Measurements from ENCODE around the gene PPCS.

Gene PPCS

DNA sequence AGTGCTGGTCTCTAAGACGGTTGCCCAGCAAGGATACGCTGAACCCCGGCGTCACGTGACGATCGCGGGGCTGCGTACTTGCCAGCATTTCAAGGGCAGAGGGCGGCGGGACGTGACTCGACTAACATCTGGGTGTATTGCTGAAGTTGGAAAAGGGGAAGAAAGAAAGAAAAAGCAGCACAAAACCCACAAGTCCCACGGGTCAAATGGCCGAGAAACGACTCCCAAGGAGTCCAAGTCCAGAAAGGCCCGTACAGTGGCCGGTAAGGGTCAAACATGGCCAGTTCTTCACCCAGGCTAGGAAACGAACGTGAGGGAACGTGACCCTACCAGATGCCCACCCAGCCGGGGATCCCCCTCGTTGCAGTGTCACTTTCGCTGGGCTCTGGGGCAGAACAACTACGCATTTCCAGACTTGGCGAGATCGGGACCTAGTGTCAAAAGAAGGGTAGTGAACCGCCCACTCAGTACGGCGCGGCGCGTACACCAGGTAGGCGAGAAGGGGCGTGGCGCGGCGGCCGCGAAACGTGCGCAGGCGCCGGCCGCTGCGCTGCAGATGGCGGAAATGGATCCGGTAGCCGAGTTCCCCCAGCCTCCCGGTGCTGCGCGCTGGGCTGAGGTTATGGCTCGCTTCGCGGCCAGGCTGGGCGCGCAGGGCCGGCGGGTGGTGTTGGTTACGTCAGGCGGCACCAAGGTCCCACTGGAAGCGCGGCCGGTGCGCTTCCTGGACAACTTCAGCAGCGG is at the start of gene PPCS, which contains the start of gene ZMYND12:
PPCS (plus strand) TSS at position 534 of the 744 bp plus-strand sequence; CDS start at position 557, 23 bp downstream.
ZMYND12 (minus strand) TSS at position 13 of the 744 bp plus-strand sequence. CDS start 25 bp downstream, outside the sequence.
- DNase-seq (ENCODE audit: low spot score) = peak; percentile 64

DNA sequence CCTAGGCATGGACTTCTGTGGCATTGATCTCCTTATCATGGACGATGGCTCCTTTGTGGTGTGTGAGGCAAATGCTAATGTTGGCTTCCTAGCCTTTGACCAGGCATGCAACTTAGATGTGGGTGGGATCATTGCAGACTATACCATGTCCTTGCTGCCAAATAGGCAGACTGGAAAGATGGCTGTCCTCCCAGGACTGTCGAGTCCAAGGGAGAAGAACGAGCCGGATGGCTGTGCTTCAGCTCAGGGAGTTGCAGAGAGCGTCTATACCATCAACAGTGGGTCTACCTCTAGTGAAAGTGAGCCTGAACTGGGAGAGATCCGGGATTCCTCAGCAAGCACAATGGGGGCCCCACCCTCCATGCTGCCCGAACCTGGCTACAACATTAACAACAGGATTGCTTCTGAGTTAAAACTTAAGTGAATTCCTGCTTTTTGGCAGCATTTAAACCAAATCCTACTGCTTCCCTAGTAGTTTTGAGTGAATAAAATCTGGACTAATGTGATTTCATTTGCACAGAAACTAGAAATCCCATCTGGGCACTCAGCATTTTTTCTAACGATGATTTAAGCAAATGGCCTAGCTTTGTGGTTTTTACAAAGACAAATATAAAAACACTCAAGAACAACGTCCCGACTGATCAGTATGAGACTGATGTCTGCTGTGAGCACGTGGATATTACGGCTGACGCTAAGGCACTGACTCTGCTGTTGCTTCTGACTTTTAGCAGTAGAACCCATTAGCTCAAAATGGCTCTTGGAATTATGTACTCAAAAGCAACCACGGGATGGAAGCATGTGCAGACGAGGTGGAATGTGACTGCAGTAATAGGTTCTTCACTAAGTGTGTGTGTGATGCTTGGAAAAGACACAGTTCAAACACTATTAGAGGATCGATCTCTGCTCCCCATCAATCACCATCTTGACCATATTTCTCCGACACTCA is 41.5 kb upstream of the PPCS start:
- DNase-seq (ENCODE audit: low spot score) = no peak

DNA sequence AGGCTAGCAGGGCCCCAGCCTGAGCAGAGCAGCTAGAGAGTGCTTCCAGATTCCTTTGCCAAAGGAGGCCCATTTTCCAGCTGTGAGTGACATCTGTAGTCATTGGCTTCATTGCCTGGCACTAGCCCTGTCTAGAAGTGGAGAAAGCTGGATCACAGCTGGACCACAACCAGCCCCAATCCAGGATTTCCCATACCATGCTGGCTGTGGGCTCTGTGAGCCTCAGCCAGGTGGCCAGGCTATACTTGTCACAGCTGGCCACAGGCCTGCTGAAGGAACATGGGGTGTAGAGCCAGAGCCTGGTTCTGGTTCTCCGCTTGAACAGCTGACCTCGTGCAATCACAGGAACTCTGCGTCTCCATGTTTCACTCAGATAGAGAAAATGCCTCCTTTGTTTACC is 39.2 kb upstream of the PPCS start:
- no peak for DNase-seq (ENCODE audit: low spot score)

DNA sequence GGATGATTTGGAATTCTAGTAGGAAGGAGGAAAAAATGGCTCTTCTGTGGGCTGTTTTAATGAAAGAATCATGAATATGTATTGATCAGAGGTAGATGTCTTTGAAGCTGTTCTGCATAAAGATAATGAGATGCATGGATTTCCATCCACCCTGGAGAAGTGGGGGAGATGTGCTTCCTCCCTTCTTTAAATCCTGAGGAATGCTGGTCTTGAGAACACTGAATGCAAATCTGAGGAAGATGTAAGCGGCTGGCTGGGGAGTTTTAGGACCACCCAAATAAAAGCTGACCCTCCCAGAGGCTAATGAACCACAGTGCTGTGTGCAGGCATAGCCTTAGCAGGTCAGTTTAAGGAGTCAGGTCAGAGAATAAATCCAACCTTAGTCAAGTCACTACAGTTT is 37.8 kb upstream of the PPCS start:
- DNase-seq (ENCODE audit: low spot score) = no peak

DNA sequence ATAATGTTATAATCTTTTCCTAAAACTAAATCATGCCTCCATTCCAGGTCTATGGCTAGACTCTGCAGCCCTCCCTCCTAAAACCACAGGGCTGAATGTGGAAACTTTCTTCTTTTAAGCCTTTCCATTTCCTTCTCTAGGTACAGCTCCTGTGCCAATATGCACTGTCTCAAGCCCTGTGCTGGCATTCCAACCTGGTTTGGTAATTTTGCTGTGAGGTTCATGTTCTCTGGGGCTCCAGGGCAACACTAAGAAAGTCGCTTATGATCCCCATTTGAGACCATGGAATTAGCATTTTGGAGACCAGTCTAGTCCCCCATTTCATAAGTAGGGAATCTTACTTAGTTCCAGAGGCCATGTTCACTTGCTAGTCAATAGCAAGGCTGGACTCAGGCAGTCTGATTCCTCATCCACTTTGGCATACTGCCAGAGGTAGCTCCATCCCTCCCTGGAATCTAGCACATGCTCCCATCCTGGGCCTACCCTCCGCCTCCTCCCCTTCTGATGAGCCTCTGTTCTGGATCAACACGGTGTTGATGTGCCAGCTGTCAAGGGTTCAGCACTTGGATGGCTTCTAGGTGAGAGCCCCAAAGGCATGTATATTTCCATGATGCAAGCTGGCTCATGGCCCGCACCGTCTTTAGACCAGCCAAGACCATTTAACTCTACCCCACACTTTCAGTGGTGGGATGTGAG is 37.1 kb upstream of the PPCS start:
- no peak for DNase-seq (ENCODE audit: low spot score)

DNA sequence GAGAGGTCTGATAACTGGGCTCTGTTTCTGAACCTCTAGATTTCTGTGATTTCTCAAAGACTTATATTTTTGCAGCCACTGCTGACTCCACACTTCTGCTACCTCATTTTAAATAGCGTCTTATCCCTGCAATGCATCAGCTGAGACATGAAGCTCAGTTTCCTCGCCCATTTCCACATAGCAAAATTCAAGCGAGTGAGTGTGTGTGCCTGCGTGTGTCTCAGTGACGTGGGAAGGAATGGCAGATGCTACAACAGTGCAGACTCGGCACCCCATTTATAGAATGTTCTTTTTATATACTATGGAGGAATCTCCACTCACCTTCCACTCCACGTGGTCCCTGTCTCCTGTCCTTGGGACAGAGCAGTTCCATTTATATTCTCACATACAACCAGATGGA is 36.2 kb upstream of the PPCS start:
- DNase-seq (ENCODE audit: low spot score) = no peak

DNA sequence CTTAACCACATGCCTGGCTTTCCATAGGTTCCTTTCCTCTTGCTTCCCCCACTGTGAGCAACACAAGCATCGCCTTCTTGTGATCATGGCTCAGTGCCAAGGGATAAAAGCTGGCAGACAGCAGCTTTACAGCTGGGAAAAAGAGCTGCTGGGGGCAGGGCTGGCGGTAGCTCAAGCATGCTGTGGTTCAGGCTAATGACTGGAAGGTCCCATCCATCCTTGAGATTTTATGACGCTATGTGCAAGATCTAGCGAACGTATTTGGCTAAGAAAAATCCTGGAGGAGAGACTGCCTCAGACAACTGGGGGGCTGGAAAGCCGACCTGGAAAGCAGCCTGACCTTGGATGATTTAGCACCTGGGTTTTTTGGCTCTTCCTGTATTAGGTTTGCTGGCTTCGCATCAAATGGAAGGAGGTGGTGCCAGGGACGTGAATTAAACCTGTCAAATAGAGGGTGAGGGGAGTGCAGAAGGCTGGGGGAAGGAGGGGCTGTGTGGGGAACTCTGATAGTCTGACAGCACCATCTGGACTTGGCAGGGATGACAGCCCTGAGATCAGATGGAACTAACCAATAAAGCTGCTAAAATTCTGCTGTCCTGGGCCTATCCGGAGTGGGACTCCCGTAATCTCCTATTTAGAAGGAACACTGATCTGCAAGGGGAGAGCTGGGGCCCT is 35.3 kb upstream of the PPCS start:
- peak; percentile 30 for DNase-seq (ENCODE audit: low spot score)

DNA sequence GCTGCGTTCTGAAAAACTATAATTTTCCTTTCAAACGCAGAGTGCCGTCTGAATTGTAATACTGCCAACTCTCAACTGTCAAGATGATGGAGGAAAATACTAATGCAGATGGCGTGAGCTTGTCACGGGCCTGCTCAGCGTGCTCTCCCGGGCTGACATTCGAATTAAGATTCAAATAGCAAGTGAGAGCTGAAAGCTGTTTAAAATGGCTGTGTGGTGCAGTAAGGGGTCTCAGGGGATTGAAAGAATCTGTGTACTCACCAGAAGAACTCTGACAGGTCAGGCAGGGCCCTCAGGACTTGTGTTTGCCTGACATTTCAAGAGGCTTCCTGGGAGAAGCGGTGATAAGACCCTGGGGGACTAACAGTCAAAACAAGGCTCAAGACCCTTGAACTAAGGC is 33.6 kb upstream of the PPCS start:
- no peak for DNase-seq (ENCODE audit: low spot score)

DNA sequence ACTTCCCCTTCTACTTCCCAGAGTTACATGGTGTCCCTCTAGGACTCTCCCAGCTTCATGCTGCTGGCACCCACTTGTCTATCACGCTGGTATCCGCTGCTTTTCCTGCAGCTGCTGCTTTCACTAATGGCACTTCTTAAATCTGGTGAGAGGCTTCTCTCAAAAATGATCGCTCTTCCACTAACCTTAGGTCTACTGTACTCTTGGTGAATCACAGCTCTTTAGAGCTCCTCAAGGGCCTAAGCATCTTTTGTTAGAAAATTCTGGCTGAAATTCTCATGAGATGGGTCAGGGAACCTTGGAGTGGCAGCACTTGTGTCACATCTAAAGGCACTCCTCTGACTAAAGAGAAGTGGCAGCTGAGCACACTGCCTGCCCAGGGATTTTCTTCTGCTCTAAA is 32.7 kb upstream of the PPCS start:
- DNase-seq (ENCODE audit: low spot score) = no peak

DNA sequence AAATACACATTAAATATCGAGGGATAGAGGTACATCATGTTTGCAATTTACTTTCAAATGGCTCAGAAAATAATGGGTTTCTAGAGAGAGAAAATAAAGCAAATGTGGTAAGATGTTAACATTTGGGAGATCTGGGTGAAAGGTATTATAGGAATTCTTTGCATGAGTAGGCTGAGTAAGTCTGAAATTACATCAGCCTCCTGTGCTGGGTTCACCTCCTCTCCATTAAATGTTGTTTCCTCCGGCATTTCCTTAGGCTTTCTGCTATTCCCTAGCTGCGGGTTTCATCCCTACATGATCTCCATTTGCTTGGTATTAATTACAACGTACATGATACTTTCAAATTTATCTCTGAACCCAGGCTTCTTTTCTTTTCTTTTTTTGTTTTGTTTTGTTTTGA is 32.1 kb upstream of the PPCS start:
- DNase-seq (ENCODE audit: low spot score) = no peak

DNA sequence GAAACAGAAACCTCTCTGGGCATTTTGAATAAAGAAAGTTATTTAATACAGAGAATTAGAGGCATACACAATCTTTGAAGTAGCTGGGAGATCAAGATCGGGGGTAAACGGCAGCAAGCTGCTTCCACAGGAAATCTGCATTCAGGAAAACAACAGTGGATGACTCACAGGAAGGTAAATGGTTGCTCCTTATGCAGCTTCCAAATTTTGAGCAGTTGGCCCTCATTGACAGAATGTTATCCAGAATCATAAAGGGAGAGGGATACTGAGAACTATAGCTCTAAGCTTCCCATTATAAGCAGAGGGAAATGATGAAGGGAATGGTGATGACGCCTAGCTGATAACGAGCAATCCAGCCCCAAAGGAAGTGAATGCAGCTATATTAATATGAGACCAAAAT is 29.1 kb upstream of the PPCS start:
- peak; percentile 48 for DNase-seq (ENCODE audit: low spot score)

DNA sequence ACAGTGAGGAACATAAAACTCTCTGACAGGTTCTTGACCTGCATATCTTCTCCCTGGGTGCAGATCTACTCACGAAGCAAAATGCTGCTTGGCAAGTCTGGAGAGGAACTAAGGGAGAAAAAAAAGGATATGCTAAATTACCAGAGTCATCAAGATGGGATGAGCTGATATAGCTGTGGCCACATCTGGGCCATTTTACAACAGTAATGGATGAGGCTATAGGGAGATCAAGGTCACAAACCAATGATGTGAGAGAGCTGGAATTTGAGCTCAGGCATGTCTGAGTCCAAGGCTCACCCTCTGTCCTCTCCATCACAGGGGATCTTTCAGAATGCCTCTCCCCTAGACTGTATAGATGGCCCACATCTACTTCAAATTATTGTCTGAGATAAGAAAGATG is 26.7 kb upstream of the PPCS start:
- no peak for DNase-seq (ENCODE audit: low spot score)

DNA sequence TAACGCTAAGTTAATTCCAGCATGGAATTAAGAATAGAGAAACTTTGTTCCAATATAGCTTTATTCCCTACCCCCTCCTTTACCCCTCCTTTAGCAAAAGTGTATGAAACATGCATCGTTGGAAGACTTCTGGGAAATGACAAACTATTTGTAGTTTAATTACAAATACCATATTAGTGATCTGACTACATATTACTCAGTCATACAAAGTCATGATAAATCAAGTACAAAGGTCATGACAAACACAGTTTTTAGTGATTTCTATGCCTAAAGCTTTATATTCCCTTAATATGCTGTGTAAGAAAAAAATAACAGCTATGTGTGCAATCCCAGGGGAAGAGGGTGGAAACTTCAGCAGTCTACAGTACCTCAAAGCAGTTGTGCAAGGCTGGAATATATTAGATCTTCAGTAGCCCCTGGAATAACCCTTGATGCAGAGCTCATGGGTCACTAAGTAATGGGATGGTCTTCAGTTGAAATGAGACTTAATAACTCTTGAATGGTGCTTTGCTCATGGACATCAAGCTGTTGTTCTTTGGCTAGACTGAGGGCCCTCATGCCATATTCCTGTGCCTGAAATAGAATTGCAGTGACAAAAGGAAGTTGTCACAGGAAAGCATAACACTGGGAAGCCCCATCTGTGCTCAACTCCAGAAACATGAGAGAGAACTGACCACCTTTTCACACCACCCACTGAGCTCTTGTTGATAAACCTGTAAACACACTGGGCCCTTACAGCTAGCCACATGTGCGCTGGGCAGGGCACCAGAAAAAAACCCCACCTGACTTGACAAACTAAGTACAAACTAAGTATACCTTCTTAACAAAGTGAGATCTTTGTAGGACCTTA is 25.8 kb upstream of the PPCS start:
- peak; percentile 42 for DNase-seq (ENCODE audit: low spot score)

DNA sequence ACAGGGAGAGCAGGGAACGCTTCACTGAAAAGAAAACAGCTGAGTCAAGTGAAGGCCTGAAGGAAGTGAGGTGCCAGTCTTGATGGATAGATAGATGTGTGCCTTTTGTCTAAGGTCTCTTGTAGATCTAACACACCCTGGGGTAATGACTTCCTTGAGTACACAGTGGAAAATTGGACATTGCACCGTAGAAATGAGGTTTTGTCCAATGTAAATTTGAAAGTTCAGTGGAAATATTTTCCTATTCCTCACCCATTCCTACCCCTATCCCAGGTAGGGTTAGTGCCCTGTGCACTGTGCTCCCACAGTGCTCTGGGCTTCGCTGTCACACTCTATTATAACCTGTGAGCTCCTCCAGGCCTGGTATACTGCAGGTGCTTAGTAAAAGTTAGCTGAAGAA is 24.8 kb upstream of the PPCS start:
- no peak for DNase-seq (ENCODE audit: low spot score)

DNA sequence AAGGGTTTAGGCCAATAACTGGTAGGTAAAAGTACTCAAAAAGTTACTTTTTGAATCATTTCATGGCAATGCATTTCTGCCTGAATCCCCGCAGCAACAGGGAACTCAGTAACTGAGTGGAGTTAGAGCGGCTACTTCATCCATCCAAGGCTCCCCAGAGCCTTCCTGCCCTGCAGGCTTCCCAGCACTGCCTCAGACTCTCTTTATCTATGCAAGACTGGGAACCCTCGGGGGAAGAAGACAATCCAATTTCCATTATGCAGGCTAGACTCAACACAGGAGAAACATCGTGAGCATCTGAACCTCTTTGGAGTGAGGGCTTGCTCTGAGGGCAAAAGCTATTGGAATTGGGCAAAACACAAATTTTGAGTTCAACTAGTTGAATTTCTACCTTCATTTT is 23.6 kb upstream of the PPCS start:
- no peak for DNase-seq (ENCODE audit: low spot score)

DNA sequence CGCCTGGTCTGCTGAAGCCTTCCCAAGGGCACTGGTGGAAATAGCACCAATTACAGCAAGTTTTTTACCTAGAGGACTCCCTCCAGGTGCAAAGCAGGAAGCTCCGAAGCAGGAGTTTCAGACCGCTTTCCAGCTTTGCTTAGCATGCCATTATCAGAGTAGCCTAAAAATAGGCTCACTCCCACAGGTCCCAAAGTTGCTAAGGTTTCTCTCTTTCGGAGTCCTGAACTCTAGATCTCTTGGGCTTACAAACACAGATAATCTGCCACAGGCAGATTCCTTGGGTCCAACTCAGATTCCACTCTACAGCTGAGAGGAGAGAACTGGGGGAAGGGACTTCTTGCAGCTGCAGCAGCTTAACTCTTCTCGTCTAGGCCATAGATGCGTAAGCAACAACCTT is 23.0 kb upstream of the PPCS start:
- no peak for DNase-seq (ENCODE audit: low spot score)

DNA sequence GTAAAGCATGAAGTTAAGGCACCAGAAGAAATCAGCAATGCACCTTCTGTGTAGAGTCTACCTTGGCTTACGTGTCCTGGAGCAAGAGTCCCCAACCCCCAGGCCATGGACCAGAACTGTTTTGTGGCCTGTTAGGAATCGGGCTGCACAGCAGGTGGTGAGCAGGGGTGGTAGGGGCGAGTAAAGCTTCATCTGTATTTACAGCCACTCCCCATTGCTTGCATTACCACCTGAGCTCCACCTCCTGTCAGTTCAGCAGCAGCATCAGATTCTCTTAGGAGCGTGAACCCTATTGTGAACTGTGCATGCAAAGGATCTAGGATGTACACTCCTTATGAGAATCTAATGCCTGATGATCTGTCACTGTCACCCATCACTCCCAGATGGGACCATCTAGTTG is 22.0 kb upstream of the PPCS start:
- no peak for DNase-seq (ENCODE audit: low spot score)

DNA sequence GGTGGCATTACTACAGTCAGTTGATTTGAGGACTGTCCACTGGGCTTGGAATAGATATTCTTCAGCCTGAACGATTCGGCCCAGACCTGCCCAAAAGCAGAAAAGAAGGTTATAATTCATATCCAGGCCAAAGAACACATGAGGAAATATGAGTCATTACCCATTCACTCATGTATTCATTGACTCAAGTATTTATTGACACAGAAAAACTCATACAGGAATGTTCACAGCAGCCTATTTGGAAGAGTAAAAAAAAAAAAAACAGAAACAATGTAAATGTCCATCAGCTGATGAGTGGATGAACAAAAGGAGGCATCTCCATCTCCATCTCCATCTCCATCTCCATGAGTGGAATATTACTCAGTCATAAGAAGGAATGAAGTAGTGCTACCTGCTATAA is 16.4 kb upstream of the PPCS start:
- peak; percentile 54 for DNase-seq (ENCODE audit: low spot score)

DNA sequence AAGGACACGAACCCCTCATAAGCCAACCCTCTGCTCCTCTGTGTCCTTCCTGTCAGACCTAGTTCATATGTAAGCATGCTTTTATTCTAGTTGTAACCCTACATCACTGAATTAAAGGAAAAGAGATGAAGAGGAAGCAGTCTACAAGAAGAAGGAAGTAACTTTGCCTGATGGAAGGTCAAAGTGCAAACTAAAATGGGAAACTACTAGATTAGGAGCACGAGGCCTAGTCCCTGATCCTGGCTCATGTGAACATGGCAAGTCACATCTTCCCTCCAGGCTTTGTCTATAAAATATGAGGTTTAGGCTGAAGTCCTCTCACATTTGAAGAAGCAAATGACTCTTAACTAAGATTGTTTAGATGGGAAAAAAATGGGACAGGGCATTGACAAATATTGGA is 13.7 kb upstream of the PPCS start:
- no peak for DNase-seq (ENCODE audit: low spot score)

DNA sequence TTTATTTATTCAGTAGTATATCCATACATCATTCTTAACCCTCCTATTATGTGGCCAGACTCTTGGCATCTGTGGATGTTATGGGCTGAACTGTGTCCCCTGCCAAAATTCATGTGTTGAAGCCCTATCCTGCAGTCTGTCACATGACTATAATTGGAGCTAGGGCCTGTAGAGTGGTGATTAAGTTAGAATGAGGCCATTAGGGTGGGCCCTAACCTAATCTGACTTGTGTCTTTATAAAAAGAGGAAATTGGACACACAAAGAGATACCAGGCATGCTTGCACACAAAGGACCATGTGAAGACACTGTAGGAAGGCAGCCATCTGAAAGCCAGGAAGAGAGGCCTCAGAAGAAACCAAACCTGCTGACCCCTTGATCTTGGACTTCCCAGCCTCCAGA is 7.1 kb upstream of the PPCS start:
- no peak for DNase-seq (ENCODE audit: low spot score)

DNA sequence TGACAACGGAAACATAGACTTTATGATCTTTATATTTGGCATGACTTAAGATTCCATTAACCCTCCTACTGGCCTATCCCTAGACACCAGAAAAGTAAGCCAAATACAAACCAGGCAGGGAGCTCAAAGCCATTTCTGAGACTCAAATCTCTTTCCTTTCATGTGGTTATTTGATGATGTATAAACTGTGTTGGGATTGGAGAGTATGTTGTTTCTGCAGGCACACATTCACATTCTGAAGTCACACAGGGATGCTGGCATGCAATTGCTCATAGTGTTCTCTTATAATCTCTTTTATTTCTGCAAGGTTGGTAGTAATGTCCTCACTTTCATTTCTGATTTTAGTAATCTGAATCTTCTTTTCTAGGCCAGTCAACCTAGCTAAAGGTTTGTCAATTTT is 6.3 kb upstream of the PPCS start:
- DNase-seq (ENCODE audit: low spot score) = no peak

All from kidney capillary endothelial cell (primary cell).